Common myeloid progenitor, CD34-positive (primary cell): ENCODE measurements around the gene DOCK7.

Source experiments
- CTCF ChIA-PET: fragments of 350-600 bp; sonication (Branson Sonifier 250); formaldehyde crosslinking; loops from one replicate; lab custom pipeline; 2021; ENCODE audit warnings: antibody characterized with exemption; lab: Charles Lee
- POLR2A ChIA-PET: fragments of 350-600 bp; sonication (Branson Sonifier 250); formaldehyde crosslinking; loops from one replicate; lab custom pipeline; 2021; ENCODE audit warnings: antibody characterized with exemption; lab: Charles Lee
- DNase-seq, 3 donors: peaks; one replicate each; pipeline versions ENCODE4 v3.0.0 to v3.0.0-alpha.2; 2013
- H3K27ac ChIP-seq, 2 experiments: 1 replicate in 1 of 2; 2 replicates in 1 of 2; pipeline ENCODE4 v1.7.0; 2013; ENCODE audit warnings: inconsistent platforms in 2 of 2, low read length in 2 of 2, mild to moderate bottlenecking in 2 of 2, low read depth in 1 of 2, moderate library complexity in 1 of 2; ENCODE audit not compliant: severe bottlenecking in 2 of 2, insufficient read depth in 1 of 2, poor library complexity in 1 of 2
- H3K27me3 ChIP-seq, 5 experiments: replicated peaks in 2 of 5; 1 replicate in 3 of 5; 2 replicates in 2 of 5; pipeline versions ENCODE4 v1.6.1 to v1.7.0; 2013; ENCODE audit warnings: low read length in 4 of 5, mild to moderate bottlenecking in 2 of 5, moderate library complexity in 2 of 5, inconsistent platforms in 1 of 5; ENCODE audit not compliant: insufficient read depth in 5 of 5, control insufficient read depth in 4 of 5
- H3K36me3 ChIP-seq, 4 experiments: 1 replicate in 2 of 4; 2 replicates in 2 of 4; pipeline versions ENCODE4 v1.6.1 to v1.7.0; 2013; ENCODE audit warnings: low read length in 3 of 4, control low read depth in 1 of 4, mild to moderate bottlenecking in 1 of 4; ENCODE audit not compliant: control insufficient read depth in 4 of 4, insufficient read depth in 4 of 4
- H3K4me1 ChIP-seq, 4 experiments: 1 replicate in 3 of 4; 2 replicates in 1 of 4; pipeline versions ENCODE4 v1.6.1 to v1.7.1; 2013; ENCODE audit warnings: low read length in 3 of 4, mild to moderate bottlenecking in 3 of 4, control low read depth in 1 of 4, inconsistent platforms in 1 of 4, moderate library complexity in 1 of 4; ENCODE audit not compliant: control insufficient read depth in 4 of 4, insufficient read depth in 4 of 4; ENCODE audit errors: control extremely low read depth in 1 of 4
- H3K4me3 ChIP-seq, 7 experiments: 1 replicate in 4 of 7; 2 replicates in 3 of 7; pipeline versions ENCODE4 v1.5.1 to v1.7.0; 2013; ENCODE audit warnings: mild to moderate bottlenecking in 7 of 7, low read length in 6 of 7, moderate library complexity in 6 of 7, inconsistent platforms in 2 of 7, low read depth in 2 of 7, control low read depth in 1 of 7; ENCODE audit not compliant: insufficient read depth in 4 of 7, control insufficient read depth in 1 of 7; ENCODE audit errors: extremely low read depth in 1 of 7
- H3K9me3 ChIP-seq, 5 experiments: 1 replicate in 4 of 5; 2 replicates in 1 of 5; pipeline versions ENCODE4 v1.6.1 to v1.7.1; 2013; ENCODE audit warnings: low read length in 4 of 5, mild to moderate bottlenecking in 2 of 5, inconsistent platforms in 1 of 5, low read depth in 1 of 5, moderate library complexity in 1 of 5; ENCODE audit not compliant: control insufficient read depth in 4 of 5, insufficient read depth in 2 of 5; ENCODE audit errors: control extremely low read depth in 1 of 5
- WGBS: methylation state at CpG from one replicate; pipeline ENCODE4 v1.1.5; 2013; ENCODE audit not compliant: insufficient coverage; 5-methylcytosine and 5-hydroxymethylcytosine counted together

DOCK7 gene

GRCh38 chr1:62439652-62440371 is 248.4 kb downstream of the DOCK7 start:
- 100% methylated on average over 2 of the region's 4 CpGs for WGBS
- Histone ChIP-seq H3K36me3 (peaks cover 6 to 20% (median 15%) of the 10 kb centered on the region in 4 experiments), H3K4me3 (peak overlapping the region in 3 of 7 experiments; percentile 14 to 82 (median 19)), H3K27me3 (no peaks in the 10 kb centered on the region), H3K9me3 (no peaks in the 10 kb centered on the region), H3K27ac (peak overlapping the region; percentile 33 to 46), H3K4me1 (peaks cover 22 to 37% (median 25%) of the 10 kb centered on the region in 4 experiments)
- DNase-seq: peak in 2 of 3 donors; percentile 59 to 61
- ChIA-PET POLR2A (interaction anchor here (0.9 kb wide), 1 partner anchor 11 kb away, joined by 4 read pairs; no protein-coding TSS in a partner anchor), CTCF (interaction anchor here (0.7 to 2.5 kb wide), 3 partner anchors 10 to 1555 kb away, joined by 3 to 10 read pairs (median 4); no protein-coding TSS in a partner anchor)

- H3K4me3 ChIP-seq: peak overlapping the region in 6 of 7 experiments; percentile 82 to 98 (median 90)
- H3K4me1 ChIP-seq: peaks cover 16 to 37% (median 23%) of the 10 kb centered on the region in 4 experiments
- CTCF ChIA-PET: no interaction called here
- no peaks in the 10 kb centered on the region for H3K9me3 ChIP-seq
- H3K27me3 ChIP-seq: no peaks in the 10 kb centered on the region
- H3K27ac ChIP-seq: peak overlapping the region; percentile 96 to 100
- peaks cover 6 to 17% (median 13%) of the 10 kb centered on the region in 4 experiments for H3K36me3 ChIP-seq
- WGBS: 7% methylated on average over 5 of the region's 7 CpGs
- DNase-seq: peak in 2 of 3 donors; percentile 27 to 36
- POLR2A ChIA-PET: interaction anchor here (0.6 kb wide), 1 partner anchor 8 kb away, joined by 3 read pairs; no protein-coding TSS in a partner anchor
These were observed 250.0 kb downstream of the DOCK7 start for GRCh38 chr1:62438163-62438562.

GRCh38 chr1:62437273-62437940 is 250.8 kb downstream of the DOCK7 start:
- WGBS: 0% methylated on average over 51 of the region's 68 CpGs
- Histone ChIP-seq H3K4me1 (peaks cover 16 to 37% (median 23%) of the 10 kb centered on the region in 4 experiments), H3K4me3 (peak overlapping the region; percentile 82 to 98 (median 91)), H3K9me3 (no peaks in the 10 kb centered on the region), H3K36me3 (peaks cover 0 to 11% (median 8%) of the 10 kb centered on the region in 4 experiments), H3K27ac (peak overlapping the region; percentile 96 to 100), H3K27me3 (no peaks in the 10 kb centered on the region)
- ChIA-PET POLR2A (no interaction called here), CTCF (no interaction called here)
- peak; percentile 9 to 52 (median 44) for DNase-seq

GRCh38 chr1:62436466-62437272 is 251.5 kb downstream of the DOCK7 start, which contains the start of gene USP1:
USP1 (plus strand) TSS chr1:62437049; CDS start chr1:62439868, 2,819 bp downstream.
- Histone ChIP-seq H3K36me3 (peaks cover 0 to 4% (median 2%) of the 10 kb centered on the region in 4 experiments), H3K4me3 (peak within 1 kb of the TSS; percentile 82 to 98 (median 93)), H3K4me1 (peaks cover 16 to 37% (median 23%) of the 10 kb centered on the region in 4 experiments), H3K27ac (peak within 1 kb of the TSS; percentile 99 to 100), H3K9me3 (no peaks in the 10 kb centered on the region), H3K27me3 (no peaks in the 10 kb centered on the region)
- peak; percentile 91 to 100 (median 100) for DNase-seq
- CTCF ChIA-PET: interaction anchor here (1.0 to 1.3 kb wide), 2 partner anchors 9 to 23 kb away, joined by 3 to 4 read pairs; no protein-coding TSS in a partner anchor
- POLR2A ChIA-PET: interaction anchor here (1.2 kb wide), 1 partner anchor 11 kb away, joined by 5 read pairs; no protein-coding TSS in a partner anchor
- 0% methylated on average over 68 of the region's 76 CpGs for WGBS

- no peaks in the 10 kb centered on the region for H3K9me3 ChIP-seq
- no peaks in the 10 kb centered on the region for H3K27me3 ChIP-seq
- under 1% methylated on average over 45 of the region's 45 CpGs for WGBS
- peak in 1 of 3 donors; percentile 100 for DNase-seq
- ChIA-PET CTCF (interaction anchor here (1.0 to 1.6 kb wide), 3 partner anchors 9 to 261 kb away, joined by 3 to 4 read pairs (median 4); no protein-coding TSS in a partner anchor), POLR2A (interaction anchor here (0.6 to 1.2 kb wide), 2 partner anchors 10 to 883 kb away, joined by 4 to 5 read pairs; no protein-coding TSS in a partner anchor)
- no peaks in the 10 kb centered on the region for H3K36me3 ChIP-seq
- peak overlapping the region; percentile 99 to 100 for H3K27ac ChIP-seq
- H3K4me3 ChIP-seq: peak overlapping the region; percentile 75 to 98 (median 93)
- H3K4me1 ChIP-seq: peaks cover 16 to 37% (median 23%) of the 10 kb centered on the region in 4 experiments
These were observed 252.1 kb downstream of the DOCK7 start for GRCh38 chr1:62436039-62436465.
